Effector CD8-positive, alpha-beta T cell (primary cell): ENCODE results near the gene ZNF277.

ENCODE experiments used
- DNase-seq: peaks from one replicate; lab custom pipeline; 2025; lab: John Stamatoyannopoulos, UW

The ZNF277 gene

DNA sequence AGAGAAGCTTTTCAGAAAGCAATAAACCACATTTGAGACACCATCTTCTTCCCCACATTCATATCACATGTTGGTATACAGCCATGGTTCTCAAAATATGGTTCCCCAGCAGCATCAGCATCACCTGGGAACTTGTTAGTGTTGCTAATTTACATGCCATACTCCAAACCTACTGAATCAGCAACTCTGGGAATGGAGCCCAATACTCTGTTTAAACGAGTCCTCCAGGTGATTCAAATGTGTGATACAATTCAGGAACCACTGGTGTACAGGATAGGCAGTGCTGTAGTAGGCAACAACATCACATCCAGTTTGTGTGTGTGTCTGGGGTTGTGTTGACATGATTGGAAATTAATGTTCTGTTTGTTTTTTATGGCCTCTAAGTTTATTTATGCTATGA, 47.7 kb downstream of the ZNF277 start:
- no peak for DNase-seq

DNA sequence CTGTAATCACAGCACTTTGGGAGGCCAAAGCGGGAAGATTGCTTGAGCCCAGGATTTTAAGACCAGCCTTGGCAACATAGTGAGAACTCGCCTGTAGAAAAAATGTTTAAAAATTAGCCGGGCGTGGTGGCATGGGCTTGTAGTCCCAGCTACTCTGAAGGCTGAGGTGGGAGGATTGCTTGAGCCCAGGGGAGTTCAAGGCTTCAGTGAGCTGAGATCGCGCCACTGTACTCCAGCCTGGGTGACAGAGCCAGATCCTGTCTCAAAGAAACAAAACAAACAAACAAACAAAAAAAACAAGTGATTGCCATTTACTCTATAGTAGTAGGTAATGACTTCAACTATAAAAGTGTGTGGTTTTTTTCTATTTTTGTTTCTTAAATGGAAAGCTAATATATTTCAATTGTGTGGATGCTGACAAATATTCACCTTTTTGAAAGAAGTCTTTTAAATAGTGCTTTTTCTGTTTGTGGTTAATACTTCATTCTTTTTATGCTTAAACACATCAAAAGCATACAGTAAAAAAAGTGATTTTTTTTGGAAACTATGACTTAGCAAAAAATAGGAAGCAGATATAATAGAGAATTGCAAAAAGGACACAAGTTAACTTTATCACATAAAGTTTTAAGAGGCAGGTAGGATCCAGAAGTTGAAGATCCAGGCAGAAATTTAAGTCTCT, 48.4 kb downstream of the ZNF277 start:
- no peak for DNase-seq

DNA sequence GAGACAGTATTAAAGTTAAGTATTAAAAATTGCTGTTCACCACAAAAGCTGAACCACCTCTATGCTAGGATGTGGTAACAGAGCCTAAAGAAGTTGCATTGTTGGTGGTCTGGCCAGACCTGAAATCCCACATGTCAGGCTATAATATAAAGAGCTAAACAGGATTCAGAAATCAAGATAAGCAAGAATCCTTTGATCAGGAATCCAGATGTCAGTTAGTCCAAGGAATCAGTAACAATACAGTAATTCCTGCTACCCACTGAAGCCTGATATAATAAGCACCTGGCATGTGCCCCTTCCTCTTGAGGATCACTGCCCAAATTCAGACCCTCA, 48.9 kb downstream of the ZNF277 start:
- no peak for DNase-seq

DNA sequence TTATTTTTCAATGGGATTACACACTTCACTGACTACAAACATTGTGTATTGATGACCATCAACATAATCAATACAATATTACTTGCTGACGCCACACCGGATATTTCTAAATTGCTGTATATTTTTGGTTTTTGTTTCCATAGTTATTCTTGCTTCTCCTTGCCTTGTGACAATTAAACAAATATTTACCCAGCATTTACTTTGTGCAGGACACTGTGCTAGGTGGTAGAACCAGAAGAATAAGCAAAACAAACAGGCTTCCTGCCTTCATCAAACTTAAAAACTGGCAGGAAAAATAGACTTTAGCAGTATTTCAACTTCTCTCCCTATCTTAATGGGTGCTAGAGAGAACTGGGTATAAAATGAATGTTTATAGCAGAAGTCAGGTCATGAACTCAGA, 50.6 kb downstream of the ZNF277 start:
- no peak for DNase-seq

DNA sequence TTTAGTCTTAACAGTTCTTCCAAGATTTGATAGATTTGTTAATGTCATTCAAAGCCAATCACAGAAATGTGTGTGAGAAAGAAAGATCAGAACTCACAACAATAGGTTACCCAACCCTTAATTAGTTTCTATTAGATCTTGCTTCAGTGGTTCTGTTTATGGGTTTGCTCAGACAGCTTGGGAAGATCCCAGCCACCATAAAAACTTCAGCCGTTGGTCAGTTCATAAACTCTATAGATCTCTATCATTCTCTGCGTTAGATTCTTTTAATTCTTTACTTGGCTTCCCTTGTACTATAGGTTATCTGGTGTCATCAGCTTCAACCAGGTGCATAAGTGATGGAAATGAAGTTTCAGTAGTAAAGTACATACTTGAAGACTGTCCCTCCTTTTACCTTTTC, 54.4 kb downstream of the ZNF277 start:
- DNase-seq: no peak

DNA sequence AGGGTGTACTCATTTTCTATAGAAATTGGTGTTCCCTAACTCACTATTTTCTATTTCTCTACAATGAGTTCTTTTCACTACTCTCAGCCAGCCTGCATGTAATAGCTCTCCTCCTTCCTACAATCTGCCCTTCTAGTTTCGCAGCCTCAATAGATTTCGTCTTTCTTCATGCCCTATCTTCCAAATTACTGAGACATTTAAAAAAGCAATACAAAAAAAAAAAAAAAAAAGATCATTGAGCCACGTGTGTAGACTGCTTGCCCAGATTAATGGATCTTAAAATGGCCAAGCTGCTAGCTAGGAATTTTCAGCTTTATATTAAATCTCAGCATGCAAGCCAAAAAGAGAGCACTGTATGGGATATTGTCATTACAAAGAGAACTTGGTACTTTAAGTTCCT, 55.5 kb downstream of the ZNF277 start:
- DNase-seq: no peak

DNA sequence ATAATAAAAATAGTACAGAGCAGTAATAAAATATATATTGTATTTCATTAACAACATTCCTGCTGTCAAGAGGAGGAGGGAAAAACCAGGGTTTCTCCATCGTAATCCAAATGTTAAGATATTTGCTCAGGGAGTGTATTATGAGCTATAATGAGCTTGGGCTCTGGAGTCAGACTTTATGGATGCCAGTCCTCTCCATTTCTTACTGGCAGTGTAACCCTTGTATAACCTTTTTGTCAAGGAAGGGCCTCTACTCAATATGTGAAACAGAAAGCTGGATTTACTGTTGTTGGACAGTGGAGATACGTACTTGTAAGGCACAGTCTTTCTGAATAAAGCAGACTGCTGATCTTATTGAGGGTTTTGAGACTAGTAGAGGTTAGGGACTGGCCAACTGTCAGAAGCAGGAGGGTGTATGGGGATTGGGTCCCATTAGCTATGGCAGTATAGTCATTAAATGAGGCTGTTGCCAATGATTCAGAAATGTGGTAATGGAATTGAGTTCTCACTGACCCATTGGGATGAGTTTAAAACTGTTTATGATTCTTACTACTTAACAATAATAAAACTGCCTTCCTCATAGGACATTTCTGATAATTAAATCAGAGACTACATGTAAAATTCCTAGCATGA, 56.5 kb downstream of the ZNF277 start:
- no peak for DNase-seq

DNA sequence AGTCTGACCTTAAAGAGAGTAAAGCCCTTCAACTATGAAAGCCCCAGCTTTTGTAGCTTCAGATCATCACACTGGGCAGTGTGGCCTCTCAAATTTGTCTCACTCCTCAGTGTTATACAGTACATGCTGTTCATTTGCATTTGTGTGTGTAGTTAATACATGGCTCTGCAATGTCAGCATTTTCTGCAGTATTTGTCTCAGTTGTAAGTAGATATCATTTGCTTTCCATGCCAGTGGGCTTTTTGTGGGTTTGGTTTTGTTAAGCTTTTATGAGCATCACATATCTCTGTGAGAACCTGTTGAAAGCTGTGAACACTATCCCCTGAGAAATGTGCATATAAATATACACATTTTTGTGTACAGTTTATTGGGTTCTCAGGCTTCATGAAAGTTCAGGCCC, 57.0 kb downstream of the ZNF277 start:
- DNase-seq: no peak

DNA sequence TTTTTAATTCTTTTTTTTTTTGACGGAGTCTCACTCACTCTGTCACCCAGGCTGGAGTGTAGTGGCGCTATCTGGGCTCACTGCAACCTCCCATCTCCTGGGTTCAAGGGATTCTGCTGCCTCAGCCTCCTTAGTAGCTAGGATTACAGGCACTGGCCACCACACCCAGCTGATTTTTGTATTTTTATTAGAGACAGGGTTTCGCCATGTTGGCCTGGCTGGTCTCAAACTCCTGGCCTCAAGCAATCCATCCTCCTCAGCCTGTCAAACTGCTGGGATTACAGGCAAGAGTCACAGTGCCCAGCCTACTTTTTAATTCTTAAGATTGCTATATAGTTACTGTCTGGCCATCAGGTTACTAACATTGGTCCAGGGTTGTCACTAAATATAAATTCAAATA, 59.6 kb downstream of the ZNF277 start:
- no peak for DNase-seq

DNA sequence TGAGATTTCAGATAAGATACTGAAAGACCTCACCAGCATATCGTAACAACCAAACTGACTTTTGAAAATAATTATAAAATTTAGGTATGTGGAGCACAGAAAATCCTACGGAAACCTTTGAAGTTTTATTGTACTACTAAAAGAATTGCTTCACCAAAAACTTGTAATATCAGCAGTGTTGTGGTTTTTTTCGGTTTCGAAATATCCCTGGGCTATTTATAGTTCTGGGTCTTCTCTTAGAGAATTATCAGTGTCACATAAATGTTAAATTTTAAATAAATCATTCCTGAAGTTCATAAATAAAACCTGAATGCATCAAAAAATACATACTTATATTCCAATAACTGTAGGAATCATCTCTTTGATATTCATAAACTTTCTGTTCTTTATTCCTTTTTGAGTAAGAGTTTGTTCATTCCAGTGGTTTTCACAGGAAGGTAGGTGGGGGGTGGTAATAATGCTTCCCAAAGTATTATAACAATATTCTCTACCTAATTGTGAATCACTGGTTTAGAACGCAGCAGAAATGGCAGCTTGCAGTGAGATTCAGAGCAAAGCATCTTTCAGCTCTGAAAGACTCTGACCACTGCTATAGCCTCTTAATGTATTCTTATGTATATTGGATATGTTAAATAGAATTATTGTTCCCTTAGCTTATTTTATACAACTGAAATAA, 60.2 kb downstream of the ZNF277 start:
- DNase-seq: no peak

DNA sequence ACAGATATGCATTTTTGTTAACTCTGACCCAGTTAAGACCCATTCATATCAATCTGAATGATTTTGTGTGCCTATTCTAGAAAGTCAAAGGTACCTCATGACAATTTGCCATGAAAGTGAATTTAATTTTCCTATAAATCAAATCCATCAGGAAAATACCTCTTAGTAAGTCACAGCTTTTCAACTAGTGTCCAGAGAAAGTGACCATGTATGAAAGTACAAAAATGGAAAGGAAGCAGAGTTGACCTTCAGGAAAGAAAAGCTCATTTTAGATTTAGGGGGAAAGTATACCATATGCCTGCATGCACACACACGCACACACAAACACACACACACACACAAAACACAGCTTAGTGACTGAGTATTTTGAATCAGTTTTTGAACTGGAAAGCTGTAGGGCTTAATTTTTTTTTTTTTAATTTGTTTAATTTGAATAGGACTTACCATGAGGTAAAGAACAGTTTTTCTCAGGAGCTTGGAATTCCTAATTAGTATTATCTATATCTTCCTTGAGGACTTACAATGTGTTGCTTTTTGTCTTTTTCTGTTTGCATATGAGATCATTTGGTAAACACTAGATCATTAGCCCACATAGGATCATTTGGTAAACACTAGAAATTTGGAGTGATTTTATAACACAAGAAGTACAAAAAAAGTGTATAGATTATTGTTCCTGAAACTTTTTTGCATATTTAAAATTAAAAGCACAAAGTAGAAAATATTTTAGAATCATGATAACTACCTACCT, 61.6 kb downstream of the ZNF277 start:
- DNase-seq: no peak

DNA sequence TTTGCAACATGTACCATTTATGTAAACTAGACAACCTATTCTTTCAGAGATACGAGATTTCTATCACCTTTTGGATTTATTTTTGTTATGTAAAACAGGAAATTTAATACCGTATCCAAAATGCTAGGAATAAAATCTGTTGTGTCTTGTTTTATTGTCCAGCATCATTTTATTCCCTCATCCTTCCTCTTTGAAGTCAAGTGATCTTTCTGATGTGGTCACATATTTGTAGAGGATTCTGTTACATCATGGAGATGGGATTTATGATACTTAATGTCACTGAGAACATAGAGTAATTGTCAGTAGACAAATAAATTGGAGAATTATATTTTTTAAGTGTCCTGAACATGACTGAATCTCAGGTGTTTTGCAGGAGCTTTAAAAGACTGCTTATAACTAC, 64.7 kb downstream of the ZNF277 start:
- DNase-seq: no peak

DNA sequence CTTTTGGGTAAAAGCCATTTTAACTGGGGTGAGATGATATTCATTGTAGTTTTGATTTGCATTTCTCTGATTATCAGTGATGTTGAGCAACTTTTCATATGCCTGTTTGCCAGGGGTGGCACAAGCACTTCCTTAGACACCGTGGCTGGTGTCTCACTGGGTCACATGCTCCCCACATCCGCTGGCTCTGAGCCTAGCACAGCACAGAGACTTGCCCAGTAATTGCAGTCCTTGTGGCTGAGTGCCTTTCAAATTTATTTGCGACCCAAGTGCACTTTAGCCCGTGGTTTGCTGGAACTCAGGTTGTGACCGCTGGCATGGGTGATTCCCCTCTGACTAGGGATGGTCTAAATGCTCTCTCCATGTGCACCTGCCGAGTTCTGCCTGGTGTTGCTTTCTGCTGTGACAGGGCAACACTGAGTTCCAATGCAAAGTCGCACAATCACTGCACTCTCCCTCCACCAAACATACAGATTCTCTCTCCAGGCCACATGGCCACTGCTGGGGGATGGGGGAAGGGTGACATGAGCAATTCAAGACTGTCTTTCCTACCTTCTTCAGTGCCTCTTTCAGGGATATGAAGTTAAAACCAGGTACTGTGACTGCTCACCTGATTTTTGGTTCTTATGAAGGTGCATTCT, 66.5 kb downstream of the ZNF277 start:
- no peak for DNase-seq

DNA sequence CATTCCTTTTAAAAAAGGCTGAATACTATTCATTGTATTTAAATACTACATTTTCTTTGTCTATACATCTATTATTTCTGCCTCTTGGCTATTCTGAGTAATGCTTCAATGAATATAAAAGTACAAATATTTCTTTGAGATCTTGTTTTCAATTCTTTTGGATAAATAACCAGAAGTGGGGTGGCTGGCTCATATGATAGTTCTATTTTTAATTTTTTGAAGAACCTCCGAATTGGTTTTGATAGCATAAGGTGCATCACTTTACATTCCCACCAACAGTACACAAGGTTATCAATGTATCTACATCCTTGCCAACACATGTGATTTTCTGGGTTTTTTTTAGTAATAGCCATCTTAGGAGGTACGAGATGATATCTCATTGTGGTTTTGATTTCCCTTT, 72.5 kb downstream of the ZNF277 start:
- no peak for DNase-seq

DNA sequence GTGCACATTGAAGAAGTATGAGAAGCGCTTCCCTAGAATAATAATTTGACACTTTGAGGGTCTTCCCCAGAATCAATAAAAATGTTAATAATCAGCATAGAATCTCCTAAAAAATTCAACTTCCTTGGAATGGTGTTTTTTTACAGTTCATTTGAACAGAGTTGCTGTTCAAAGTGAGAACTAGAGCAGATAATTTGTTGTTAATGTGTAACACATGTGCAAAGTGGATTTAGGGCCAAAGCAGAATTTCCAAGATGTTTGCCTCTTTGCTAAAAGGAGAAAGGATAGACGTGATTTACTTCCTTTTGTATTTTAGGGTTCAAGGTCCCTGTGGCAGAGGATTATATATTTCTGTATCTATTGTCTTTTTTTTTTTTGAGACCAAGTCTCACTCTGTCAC, 73.8 kb downstream of the ZNF277 start:
- DNase-seq: no peak

DNA sequence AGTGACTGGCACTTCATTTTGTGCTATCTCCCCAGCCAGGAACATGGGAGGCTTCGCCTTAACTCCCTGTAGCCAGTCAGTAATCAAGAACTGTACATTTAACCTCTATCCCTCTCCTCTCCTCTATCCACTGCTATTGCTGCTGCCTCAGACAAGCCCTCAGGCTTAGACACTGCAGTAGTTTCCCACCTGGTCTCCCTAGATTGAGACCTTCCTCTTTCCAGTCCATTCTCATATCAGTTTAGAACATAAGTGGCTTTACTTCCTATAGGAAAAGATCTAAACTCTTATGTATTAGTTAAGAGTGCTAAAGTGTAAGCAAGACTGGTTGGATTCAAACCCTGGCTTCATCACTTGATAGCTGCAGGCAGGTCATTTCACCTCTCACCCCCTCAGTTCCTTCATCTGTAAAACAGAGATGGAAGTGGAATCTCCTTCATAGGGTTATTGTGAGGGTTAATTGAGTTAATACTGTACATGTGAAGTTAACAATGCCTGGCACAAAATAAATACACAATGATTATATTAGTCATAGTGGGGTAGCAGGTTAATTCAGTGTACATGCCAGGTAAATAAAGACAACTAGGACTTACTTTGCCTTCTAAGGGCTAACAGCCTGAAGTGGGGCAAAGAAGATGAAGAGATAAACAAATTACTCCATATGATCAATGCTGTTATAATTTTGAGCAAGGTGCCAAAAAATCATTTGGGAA, 76.1 kb downstream of the ZNF277 start:
- DNase-seq: no peak

DNA sequence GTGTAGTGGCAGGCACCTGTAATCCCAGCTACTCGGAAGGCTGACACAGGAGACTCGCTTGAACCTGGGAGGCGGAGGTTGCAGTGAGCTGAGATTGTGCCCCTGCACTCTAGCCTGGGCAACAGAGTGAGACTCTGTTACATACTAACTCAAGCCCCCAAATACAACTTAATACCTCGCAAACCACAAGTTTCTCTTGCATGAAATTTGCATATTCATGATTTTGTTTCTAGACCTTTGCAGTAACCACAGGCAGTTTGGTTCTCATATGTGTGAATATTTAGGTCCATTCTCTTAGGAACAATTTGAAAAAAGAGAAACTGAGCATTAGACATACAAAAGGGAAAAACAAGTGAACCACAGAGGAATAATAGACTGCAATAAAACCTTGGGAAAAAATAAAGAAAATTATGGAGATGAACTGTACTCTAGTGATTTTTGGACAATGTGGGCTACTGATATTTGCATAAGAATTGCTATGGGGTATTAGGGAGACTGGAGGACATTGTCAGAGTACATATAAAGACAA, 77.0 kb downstream of the ZNF277 start:
- no peak for DNase-seq

DNA sequence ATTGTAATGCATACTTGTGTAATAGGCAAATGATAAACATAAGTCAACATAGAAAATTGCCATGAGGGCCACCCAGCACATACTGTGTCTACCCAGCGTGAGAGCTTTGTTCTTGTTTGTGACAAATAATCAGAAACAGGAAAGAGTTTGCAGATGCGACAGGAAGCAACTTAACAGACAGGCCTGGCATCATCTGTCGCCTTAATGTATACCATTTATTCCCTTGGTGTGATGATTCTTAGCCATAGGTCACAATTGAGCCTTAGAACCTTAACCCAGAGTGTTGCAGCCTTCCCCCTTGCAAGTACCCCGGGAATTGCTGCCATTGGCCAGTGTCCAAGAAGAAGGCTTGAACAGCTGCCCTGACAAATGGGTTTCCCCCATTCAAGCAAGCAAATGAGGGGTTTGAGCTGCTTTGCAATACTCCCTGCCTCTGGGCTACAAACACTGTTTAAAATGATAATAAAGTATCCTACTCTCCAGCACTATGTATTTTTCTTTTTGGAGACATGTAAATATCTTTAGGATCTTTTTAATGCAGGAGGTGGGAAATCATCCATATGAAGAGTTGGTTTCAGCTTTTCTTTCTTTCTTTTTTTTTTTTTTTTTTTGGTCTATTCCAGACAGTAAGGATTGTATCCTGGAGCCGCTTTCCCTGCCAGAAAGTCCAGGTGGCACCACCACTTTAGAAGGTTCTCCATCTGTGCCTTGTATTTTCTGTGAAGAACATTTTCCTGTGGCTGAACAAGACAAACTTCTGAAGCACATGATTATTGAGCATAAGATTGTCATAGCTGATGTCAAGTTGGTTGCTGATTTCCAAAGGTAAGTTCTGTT, 80.0 kb downstream of the ZNF277 start:
- no peak for DNase-seq

DNA sequence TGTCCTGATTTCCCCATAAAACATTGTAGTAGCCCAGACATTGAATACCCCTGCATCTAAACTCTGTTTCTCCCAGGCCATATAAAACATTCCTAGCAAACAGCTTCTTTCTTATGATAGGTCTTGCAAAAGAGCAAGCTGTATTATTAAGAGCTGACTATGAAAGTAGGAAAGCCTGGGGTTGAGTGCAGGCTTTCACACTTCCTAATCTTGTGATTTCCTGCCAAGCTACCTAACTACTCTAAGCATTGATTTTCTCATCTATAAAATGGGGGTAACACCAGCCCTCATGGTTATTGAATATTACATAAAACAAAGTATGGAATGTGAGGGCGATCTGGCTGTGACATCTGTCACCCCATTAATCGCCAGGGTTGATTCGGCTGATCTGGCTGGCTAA, 81.8 kb downstream of the ZNF277 start:
- DNase-seq: no peak

DNA sequence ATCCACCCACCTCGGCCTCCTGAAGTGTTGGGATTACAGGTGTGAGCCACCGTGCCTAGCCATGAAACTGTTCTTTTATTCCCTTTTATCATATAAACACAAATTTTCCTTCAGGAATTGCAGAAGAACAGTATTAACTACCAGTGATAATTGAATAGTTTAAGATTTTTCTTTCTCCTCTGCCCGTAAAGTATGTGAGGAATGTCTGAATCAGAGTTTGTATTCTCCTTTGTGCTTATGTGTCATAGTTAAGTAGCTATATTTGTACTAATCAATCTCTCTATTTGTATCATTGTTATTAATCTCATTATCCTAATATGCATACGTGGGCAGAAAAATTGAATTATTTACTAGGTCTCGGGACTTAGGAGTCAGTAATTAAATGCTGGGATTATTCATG, 83.6 kb downstream of the ZNF277 start:
- DNase-seq: no peak

DNA sequence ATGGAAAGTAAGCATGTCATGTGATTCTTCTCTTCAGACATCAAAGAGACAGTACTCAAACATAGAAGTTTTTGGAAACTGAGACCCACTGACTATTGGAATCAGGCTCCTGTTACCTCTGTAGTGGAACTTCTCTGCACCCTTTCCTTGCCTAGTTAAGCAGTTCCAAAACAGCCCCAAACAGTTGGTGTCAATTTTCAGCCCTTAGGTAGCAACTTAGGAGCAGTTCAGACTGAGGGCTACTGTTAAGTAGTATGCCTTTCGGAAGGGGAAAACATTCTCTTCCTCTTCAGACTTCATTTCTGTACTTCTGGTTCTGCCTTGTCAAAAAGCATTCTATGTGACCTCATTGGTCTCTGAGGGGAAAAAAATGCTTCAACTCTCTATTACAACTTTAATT, 85.7 kb downstream of the ZNF277 start:
- no peak for DNase-seq
